T-helper 2 cell (primary cell): ENCODE measurements around the gene SASH1.

Source experiments
- DNase-seq, 5 experiments: peaks; one replicate each; pipeline versions ENCODE4 v3.0.0 to v3.0.0-alpha.2; 2012 to 2022
- total RNA-seq, 2 donors: gene quantifications; one replicate each; lab custom pipeline; 2026; lab: John Stamatoyannopoulos, UW

Gene SASH1
- 1.6 to 4.4 reads per million in 2 donors for total RNA-seq

DNA sequence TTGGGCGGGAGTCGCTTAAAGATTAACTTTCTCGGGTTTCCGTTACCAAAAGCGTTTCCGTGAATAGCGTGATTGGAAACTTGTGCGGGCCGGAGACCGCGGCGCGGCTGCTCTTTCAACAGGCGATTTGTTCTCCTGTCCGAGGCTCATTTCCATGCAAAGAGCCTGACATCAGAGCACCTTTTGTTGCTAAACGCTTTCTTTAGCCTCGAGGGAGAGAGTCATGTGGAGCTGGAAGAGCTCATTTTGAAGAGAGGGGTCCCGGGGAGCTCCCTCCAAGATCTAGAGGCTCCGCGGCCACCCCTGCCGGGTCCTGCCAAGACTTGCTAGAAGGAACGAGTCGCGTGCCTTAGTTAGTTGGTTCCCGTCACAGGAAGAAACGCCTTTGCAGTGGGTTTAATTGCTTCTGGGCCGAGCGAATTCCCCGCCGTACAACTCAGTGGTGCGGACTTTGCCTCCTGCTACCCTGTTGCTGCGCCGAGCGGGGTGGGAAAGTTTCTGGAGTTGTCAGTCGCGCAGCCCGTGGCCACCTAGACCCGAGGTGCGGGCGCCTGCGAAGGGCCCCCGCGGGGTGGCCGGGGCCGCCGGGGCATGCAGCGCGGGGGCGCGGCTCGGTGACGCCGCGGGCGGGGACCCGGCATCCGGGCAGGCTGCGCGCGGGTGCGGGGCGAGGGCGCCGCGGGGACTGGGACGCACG is at the start of gene SASH1:
TSS of gene SASH1 (plus strand) at position 489 of the 697 bp plus-strand sequence. CDS start 230 bp downstream, outside the sequence.
- DNase-seq, result peak in 1 of 5 experiments; percentile 37

DNA sequence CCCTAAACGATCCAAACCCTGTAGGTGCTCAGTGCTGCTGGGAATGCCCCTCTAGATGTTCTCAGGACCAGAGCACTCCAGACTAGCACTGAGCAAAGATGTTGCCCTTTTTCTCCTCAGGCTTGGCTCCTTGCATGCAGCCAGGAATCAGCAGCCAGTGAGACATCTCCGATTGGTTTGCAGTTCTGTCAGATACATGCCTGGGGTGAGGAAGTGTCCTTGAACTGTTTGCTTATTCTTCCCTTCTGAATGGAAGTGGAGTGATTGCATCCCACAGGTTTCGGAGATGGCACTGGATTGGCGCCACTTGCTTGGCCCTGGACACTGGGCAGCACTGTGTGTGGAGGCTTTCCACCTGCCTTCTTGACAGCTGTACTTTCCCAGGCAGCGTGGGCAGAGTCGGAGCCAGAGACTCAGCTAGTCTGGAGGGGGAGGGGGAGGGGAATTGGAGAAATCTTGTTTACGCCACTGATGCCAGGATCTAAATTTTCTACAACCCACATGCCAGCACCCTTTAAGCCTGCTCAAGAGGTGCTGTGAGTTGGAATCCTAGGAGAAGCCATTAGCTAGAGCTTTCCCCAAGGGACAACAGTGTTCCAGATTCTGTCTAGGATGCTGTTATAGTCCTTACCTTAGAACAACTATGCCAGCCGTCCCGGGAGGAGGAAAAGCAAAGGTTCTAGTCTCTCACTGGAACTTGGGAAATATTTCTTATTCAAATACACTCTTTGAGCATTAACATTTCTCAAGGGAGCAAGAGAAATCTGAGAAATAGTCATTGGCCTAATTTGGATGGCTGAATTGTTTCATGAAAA is 49.2 kb upstream of the SASH1 start:
- no peak for DNase-seq

DNA sequence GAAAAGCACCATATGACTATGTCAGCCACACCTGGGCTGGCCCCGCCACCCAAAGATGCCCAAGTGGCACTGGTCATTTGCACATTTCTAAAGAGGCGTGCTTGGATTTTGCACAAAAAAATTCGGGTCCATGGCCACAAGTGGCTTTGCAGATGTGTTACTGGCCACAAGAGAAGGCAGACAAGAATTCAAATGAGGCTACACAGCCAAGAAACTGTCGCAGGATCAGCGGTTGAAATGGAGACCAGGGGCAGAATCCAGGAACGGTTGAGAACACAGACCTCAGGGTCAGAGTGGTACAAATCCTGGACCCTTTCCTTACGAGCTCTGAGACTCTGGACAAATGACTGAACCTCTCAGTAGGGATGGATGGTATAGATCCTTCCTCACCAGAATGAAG is 48.6 kb upstream of the SASH1 start:
- DNase-seq, result no peak

DNA sequence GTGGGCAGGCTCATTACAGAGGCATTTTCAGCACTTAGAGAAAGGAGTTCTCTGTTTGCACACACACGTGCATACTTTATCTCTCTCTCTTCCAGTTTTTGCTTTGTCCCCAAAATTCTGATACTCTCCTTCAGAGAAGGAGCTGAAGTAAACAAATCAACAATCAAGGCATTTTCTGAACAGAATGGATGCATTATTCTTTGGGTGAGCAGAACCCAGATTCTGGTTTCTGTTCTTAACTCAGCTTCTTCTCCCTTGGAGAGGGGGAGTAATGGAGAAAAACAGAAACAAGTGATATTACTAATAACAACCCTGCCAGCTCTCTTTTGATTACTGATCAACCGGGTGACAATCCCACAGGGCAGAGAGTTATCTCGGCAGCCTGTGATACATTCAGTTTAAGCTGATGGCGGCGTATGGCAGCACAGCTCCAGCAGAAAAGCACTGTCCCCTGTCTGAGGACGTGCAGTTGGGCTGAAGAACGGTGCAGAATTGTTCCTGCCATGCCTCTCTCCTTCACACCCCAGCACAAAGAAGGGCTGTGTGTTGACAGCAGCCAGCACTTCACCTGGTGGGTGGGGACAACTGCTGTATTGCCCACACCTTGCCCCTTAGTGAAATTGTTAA is 47.3 kb upstream of the SASH1 start:
- DNase-seq, result no peak

DNA sequence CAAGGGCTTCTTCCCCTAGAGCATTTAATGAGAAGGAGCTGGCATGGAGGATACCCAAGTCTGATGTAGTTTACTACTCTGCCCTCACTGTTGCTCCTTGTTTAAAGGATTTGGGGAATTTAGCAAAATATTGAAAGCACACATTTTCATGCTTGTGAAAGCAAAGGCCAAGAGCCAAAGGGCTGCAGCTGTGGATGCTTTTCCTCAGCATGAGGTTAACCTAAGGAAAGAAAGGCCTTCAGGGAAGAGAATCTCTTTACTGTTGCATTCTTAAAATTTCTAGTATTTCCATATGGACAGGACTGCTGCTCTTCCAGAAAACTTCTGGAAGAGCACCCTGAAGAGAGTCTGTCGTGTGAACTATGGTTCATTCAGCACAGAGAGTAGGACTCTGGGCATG is 45.9 kb upstream of the SASH1 start:
- no peak for DNase-seq

DNA sequence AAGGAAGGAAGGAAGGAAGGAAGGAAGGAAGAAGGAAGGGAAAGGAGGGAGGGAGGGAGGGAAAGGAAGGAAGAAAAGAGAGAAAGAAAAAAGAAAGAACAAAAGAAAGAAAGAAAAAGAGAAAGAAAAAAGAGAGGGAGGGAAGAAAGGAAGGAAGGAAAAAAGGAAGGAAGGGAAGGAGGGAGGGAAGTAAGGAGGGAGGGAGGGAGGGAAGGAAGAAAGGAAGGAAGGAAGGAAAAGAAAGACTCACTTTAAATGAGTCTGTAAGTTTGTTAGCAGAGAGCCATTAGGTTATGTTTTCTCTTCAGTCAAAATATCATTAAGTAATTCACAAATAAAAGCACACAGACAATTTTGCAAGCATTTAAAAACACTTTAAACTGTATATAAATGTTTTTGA is 44.0 kb upstream of the SASH1 start:
- DNase-seq, result no peak

DNA sequence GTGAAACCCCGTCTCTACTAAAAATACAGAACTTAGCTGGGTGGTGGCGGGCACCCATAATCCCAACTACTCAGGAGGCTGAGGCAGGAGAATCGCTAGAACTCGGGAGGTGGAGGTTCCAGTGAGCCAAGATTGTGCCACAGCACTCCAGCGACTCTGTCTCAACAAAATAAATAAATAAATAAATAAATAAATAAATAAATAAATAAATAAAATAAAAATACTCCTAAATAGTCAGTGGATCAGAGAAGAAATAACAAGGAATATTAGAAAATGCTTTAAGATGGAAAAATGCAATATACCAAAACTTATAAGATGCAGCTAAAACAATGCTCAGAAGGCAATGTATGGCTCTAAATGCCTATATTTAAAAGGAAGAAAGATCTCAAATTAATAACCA is 39.0 kb upstream of the SASH1 start:
- DNase-seq, result no peak

DNA sequence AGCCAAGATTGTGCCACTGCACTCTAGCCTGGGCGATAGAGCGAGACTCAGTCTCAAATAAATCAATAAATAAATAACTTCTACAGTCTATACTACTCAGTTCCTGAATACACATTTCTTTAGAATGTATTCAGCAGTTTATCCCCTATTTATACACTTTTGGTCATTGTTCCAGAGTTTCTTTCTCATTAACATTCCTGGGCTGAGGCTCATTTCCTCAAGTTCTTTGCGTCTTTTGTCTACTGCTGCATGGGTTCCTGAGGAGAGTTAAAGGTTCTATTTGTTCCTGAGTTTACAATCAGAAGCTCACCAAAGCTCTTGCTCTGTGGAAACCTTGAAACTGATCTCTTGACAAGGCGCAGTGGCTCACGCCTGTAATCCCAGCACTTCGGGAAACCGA is 37.7 kb upstream of the SASH1 start:
- DNase-seq, result no peak

DNA sequence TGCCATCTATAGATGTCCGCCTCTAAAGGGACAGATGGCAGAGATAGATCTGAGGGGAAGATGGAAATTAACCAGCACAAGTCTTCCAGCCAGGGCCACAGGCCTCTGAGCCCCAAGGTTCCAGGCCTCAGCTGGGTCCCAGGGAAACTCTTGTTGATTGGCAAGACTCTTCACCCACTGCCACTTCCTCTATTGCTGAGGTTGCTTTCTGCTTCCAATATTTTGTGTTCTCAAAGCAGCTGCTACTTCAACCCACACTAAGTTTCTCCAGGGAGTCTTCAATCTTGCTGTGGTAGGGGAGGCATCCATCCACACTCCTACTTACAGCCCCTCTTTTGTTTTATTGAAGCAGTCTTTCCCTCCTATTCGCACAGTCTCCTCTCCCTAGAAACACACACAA is 36.4 kb upstream of the SASH1 start:
- DNase-seq, result no peak

DNA sequence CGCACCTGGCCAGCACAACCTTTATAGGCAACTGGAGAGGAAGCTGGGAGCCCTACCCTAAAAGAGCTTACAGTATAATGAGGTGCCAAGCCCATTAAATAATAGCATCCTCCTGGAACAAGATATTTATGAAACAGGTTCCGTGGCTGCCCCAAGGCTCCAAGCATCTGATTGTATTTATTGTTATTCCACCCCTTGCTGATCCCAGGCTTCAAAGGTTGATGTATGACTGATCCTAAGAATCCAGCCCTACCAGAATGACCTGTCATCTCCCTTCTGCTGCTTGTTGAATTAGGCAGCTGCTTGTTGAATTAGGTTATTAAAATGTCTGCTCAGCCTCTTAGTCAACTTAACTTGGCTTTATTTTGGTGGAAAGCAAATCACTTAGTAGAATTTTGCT is 35.2 kb upstream of the SASH1 start:
- no peak for DNase-seq

DNA sequence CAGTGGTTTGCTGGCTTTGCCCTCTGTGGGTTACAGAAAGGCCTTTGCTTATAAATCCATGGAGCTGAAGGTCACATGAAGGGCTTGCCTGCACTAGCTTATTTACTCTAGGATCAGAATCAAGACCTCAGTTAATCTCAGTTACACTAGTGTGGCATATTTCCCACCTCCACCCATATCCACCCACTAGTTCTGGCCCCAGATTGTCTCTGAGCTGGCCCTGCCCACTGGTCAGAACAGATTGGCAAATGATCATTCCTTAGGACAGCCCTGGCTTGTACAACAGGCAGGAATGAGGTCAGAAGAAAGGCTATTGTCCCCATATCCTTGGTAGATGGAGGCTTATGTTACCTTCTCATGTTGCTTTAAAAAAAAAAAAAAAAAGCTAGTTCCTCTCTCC is 33.3 kb upstream of the SASH1 start:
- DNase-seq, result no peak

DNA sequence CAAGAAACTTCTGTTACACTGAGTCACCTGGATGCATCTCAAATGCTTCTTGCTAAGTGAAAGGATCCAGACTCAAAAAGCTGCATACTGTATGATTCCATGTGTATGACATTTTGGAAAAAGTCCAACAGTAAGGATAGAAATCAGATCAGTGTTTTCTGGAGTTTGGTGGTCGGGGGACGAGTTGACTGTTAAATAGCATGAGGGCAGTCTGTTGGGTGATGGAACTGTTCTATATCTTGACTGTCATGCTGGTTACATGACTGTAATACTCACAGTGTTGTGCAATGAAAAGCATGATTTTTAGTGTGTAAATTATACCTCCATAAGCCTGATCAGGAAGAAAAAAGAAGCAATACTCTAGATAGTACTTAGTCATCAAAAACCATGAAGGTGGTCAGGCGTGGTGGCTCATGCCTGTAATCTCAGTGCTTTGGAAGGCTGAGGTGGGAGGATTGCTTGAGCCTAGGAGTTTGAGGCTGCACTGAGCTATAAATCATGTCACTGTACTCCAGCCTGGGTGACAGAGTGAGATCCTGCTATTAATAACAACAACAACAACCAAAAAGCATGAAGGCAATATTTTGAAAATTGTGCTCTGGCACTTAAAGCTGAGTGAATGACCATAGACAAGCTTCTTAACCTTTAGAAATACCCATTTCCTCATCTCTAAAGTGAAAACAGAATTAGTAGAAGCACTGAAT is 30.5 kb upstream of the SASH1 start:
- DNase-seq, result no peak

DNA sequence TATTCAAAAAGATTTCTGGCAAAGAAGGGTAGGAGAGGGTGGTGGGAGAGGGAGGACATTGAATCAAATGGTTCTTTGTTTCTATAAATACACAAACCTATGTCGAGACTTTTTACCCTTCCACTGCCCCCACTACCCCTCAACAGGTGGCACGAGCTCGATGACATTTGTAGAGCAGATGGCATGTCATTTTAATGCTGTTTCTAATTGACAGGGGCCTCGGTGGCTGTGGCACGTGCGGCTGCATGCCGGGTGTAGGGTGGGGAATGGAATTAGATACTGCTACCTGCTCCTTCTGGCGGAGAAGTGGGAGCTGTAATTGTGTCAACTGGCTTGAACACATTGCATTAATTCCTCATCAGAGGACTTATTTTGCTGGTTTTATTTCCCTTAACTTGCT is 29.1 kb upstream of the SASH1 start:
- no peak for DNase-seq

DNA sequence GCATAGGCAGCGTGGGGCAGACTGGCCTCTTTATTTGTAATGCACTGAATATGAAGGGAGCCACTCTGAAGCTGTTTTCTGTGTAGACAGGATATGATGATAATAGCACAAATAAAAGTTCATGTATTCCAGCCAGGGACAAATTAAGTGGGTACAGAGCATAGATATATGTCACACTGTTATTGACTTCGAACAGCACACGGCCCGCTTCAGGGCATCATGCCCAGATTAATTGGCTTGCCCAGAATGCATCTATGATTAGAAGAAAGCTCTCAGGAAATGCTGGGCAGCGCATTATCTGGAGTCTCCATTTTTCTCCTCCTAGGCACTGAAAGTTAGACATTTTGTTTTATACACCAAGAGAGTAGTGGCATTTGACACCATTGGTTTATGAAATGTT is 26.3 kb upstream of the SASH1 start:
- no peak for DNase-seq

DNA sequence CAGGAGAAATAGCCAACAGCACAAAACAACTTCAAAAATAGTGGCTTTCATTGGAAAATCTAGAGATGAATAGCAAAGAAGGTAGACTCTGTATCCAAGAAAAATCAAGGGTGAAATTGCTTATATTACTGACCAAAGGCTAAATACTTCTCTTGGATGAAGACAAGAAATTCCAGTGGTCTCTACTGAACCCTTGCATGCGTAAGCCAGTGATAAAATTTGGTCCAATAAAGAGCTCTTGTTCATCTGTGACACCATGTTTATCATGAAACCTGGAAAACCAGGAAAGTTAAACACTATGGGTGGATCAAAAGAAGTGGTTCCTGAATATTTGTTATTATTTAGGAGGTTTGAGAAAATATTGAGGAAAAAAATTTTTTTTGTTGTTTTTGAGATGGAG is 25.6 kb upstream of the SASH1 start:
- no peak for DNase-seq

DNA sequence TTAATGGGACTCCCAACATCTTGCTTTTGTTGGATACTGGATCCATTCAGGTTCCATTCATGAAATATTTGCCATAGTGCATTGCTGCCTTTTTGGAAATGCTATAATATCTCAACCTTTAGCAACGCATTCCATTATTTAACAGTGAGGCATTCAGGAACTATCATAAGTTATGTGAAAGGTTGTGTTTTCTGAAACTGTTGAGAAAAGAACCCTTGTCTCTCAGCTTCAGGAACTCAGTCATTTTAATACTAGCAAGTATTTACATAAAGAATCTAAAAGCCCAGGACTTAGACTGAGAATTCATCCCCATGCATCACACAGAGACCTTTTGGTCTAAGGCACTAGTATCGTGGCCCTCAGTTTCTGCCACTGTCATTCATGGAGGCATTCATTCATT is 24.9 kb upstream of the SASH1 start:
- DNase-seq, result no peak

DNA sequence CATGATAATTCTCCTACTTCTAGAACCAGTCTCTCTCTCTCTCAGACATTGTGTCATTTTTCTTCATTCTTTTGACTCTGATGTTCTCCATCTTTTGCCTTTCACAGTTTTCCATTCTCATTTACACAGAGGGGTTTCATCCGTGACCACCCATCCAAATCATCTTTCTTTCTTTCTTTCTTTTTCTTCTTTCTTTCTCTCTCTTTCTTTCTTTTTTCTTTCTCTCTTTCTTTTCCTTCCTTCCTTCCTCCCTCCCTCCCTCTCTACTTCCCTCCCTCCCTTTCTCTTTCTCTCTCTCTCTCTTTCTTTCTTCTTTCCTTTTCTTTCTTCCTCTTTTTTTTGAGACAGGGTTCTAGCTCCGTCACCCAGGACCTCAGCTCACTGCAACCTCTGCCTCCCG is 19.9 kb upstream of the SASH1 start:
- no peak for DNase-seq

DNA sequence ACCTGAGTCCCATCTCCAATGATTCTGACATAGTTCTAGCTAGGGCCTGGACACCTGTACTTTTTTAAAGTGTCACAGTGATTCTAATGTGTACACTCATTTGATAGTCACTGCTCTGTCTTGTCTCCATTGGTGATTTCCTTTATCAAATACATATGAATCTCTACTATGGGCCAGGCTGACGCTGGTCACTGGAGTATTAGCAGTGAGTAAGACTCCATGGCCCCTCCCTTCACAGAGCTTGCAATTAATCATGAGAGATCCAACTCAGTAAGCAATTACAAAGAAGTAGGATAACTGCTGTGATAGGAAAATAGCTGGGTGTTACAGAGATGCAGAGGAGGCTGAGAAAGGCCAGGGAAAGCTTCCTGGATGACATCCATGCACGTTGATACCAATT is 19.3 kb upstream of the SASH1 start:
- no peak for DNase-seq

DNA sequence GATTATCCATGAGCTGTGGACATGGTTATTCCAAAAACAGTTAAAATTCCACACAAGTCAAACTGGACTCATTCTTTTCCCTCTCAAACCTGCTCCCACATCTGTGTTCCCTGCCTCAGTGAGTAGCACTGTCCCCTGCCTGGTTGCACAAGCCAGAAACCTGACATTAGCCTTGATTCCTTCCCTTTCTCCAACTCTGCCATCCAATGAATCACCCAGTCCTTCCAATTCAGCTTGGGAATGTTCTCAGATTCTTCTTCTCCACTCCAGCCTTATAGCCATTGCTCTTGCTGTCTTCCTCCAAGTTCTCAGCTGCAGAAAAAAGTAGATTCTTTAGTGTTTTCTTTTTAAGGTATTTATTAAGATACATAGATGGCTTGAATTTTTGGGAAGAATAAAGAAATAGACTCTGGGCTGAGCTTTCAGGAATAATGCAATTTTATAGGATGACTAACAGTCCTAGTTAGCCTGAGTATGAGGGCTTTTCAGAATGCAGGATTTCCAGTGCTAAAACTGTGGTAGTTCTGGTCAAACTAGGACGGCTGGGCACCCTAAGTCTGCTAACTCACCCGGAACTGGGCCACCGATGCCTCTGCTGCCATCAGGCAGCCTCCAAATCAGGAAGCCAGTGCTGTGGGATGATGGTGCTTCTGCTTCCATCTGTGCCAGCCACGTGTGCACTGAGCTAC is 18.2 kb upstream of the SASH1 start:
- DNase-seq, result no peak

DNA sequence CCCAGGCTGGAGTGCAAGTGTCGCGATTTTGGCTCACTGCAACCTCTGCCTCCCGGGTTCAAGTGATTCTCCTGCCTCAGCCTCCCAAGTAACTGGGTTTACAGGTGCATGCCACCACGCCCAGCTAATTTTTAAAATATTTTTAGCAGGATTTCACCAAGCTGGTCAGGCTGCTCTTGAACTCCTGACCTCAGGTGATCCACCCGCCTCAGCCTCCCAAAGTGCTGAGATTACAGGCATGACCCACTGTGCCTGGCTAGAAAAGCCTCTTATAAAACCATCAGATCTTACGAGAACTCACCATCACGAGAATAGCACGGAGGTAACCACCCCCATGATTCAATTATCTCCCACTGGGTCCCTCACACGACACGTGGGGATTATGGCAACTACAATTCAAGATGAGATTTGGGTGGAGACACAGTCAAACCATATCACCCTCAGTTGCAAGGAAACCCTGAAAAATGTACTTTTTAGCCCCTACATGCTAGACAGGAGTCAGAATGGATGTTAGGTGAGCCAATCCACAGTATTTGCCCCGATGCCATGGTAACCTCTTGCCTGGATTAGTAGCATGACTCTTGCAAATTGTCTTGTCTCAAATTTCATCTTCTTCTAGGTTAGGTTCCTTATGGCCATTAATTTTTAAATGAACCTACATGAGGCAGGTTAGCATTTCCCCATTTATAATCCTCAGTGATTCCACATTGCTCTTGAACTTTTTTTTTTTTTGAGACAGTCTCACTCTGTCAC is 17.1 kb upstream of the SASH1 start:
- no peak for DNase-seq

DNA sequence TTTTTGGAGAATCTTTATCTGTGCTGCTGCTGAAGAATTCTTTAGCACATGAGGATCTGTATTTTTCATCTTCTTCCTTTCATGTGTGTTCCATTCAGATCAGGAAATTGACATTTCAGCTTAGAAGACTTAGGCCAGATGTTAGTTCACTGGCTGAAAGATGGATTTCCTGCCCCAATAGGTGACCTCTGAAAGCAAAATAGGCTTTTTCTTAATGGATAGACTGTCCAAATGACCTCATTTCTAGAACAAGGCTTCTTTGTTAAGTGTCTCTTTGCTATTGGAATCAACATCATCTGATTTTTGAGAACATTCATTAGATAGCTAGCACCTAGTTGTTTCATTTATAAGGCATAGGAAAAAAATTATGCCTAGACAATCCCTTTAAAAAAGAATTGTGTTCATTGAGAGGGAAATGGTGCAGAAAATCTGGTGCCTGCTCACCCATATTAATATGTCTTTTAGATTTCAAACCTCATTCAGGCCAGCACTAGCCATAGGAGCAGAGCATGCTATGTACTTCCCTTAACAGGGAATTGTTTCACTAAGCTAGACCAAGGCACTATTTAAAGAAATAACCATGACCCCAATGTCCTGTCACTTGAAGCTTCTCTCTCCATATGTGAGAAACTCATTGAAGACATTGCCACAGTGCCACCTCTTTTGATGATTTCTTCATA is 13.6 kb upstream of the SASH1 start:
- no peak for DNase-seq
